ENCODE data around the gene DIS3L2. TPM values are rescaled to one million over a fixed set of nuclear protein-coding genes. Genes with fewer than 3 reads are reported as not detected.
A peak's percentile ranks its signal among the peaks of the same experiment; 100 is the strongest.
"Not testable (repeated sequence)": the region's sequence is repeated elsewhere in the genome, so short reads cannot be mapped to it uniquely, and the experiment has no call there.

DIS3L2 gene
- total RNA-seq, 1 donor from 2014 or later: 24.0 TPM

DNA sequence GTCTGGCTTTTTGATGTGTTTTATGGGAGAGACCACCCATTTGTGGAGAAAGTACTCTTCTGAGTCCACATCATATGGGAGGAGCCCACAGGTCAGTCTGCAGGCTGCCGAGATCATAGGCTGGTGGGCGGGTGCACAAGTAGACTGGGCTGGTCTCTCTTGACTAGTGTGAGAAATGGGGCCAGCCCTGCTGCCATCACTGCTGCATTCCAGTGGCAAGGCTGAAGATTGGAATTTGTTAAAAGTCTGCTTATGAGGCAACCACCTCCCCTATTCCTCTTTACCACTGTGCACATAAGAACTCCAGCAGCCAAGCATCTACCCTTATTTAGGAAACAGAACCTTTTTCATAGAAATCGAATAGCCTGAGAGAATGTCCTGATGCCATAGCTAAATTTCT, 200.7 kb downstream of the DIS3L2 start:
- Mint-ChIP-seq H3K4me1 (ENCODE audit: low read depth, unreplicated experiment) (peaks cover 11% of the 10 kb centered on the region), H3K27ac (ENCODE audit: unreplicated experiment) (peak overlapping the region; percentile 14), H3K27me3 (ENCODE audit: low read depth, unreplicated experiment) (no peaks in the 10 kb centered on the region), H3K36me3 (ENCODE audit: low read depth, unreplicated experiment) (peaks cover 11% of the 10 kb centered on the region), H3K4me3 (ENCODE audit: unreplicated experiment) (no peak overlapping the region), H3K9me3 (ENCODE audit: unreplicated experiment) (peaks cover 2% of the 10 kb centered on the region)
- no peak for FAIRE-seq
- no peaks in the 10 kb centered on the region for H3K36me3 ChIP-seq (ENCODE audit: insufficient read depth, low read length)
- H3K9me3 ChIP-seq (ENCODE audit: insufficient read depth, low read depth, low read length): no peaks in the 10 kb centered on the region
- H3K27ac ChIP-seq (ENCODE audit: low read depth, low read length): no peak overlapping the region
- H4K20me1 ChIP-seq (ENCODE audit: insufficient read depth, low read length): no peaks in the 10 kb centered on the region
- peak; percentile 60 for DNase-seq (ENCODE audit: low read depth)
- no peak overlapping the region for H3K4me2 ChIP-seq (ENCODE audit: low read length)
- no peak overlapping the region for H2AFZ ChIP-seq (ENCODE audit: low read depth, low read length)
- H3K79me2 ChIP-seq (ENCODE audit: insufficient read depth, low read length): no peaks in the 10 kb centered on the region
- no peaks in the 10 kb centered on the region for H3K27me3 ChIP-seq (ENCODE audit: insufficient read depth, low read length)
- H3K4me3 ChIP-seq (ENCODE audit: insufficient read depth, low read depth, low read length): no peak overlapping the region
- no peak overlapping the region for H3K9ac ChIP-seq (ENCODE audit: low read length)
- no peaks in the 10 kb centered on the region for H3K4me1 ChIP-seq (ENCODE audit: insufficient read depth, low read length)
- TF ChIP-seq EZH2 (IDR thresholded peaks at IDR 0.05; ENCODE audit: insufficient read depth, low read length): no peak

DNA sequence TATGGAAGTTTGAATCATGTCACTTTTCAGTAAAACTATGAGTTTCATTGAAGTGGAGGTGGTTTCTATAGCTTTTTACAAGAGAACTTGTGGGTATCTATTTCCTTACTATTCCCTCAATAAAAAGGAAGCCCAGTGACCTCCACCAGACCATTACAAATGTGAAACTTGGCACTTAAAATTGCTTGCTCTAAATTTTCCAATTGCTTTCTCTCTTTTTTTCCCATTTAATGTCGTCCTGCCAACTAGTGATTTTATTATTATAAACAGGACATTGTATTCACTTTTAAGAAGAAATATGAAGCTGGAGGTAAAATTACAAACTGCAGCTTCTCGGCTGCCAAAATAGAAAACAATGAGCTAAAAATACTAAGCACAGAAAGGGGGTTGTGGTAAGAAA, 208.9 kb downstream of the DIS3L2 start:
- no peaks in the 10 kb centered on the region for H3K4me1 Mint-ChIP-seq (ENCODE audit: low read depth, unreplicated experiment)
- TF ChIP-seq CTCF (IDR thresholded peaks at IDR 0.05; ENCODE audit: insufficient read depth, low read depth, low read length) (no peak), EZH2 (IDR thresholded peaks at IDR 0.05; ENCODE audit: insufficient read depth, low read length) (no peak)

GRCh38 chr2:232174662-232175061, 213.1 kb downstream of the DIS3L2 start:
- H3K4me1 Mint-ChIP-seq (ENCODE audit: low read depth, unreplicated experiment): no peaks in the 10 kb centered on the region
- H3K27me3 Mint-ChIP-seq (ENCODE audit: low read depth, unreplicated experiment): no peaks in the 10 kb centered on the region
- H3K36me3 Mint-ChIP-seq (ENCODE audit: low read depth, unreplicated experiment): peaks cover 2% of the 10 kb centered on the region
- Histone ChIP-seq H3K36me3 (ENCODE audit: insufficient read depth, low read length) (no peaks in the 10 kb centered on the region), H2AFZ (ENCODE audit: low read depth, low read length) (no peak overlapping the region), H3K4me2 (ENCODE audit: low read length) (no peak overlapping the region), H3K79me2 (ENCODE audit: insufficient read depth, low read length) (no peaks in the 10 kb centered on the region), H3K9ac (ENCODE audit: low read length) (no peak overlapping the region), H3K27me3 (ENCODE audit: insufficient read depth, low read length) (no peaks in the 10 kb centered on the region), H3K9me3 (ENCODE audit: insufficient read depth, low read depth, low read length) (no peaks in the 10 kb centered on the region), H3K4me1 (ENCODE audit: insufficient read depth, low read length) (no peaks in the 10 kb centered on the region), H4K20me1 (ENCODE audit: insufficient read depth, low read length) (no peaks in the 10 kb centered on the region), H3K4me3 (ENCODE audit: insufficient read depth, low read depth, low read length) (no peak overlapping the region), H3K27ac (ENCODE audit: low read depth, low read length) (no peak overlapping the region)
- DNase-seq (ENCODE audit: low read depth) (no peak), FAIRE-seq (no peak)
- TF ChIP-seq CTCF (IDR thresholded peaks at IDR 0.05; ENCODE audit: insufficient read depth, low read depth, low read length) (no peak), EZH2 (IDR thresholded peaks at IDR 0.05; ENCODE audit: insufficient read depth, low read length) (no peak)
- no peak overlapping the region for H3K4me3 Mint-ChIP-seq (ENCODE audit: unreplicated experiment)
- no peak overlapping the region for H3K27ac Mint-ChIP-seq (ENCODE audit: unreplicated experiment)
- H3K9me3 Mint-ChIP-seq (ENCODE audit: unreplicated experiment): peaks cover 2% of the 10 kb centered on the region

More for the DNA sequence above, 208.9 kb downstream of the DIS3L2 start:
- Histone ChIP-seq H3K27ac (ENCODE audit: low read depth, low read length) (no peak overlapping the region), H3K9ac (ENCODE audit: low read length) (no peak overlapping the region), H3K9me3 (ENCODE audit: insufficient read depth, low read depth, low read length) (no peaks in the 10 kb centered on the region), H3K4me1 (ENCODE audit: insufficient read depth, low read length) (no peaks in the 10 kb centered on the region), H4K20me1 (ENCODE audit: insufficient read depth, low read length) (no peaks in the 10 kb centered on the region), H3K4me3 (ENCODE audit: insufficient read depth, low read depth, low read length) (no peak overlapping the region), H3K27me3 (ENCODE audit: insufficient read depth, low read length) (no peaks in the 10 kb centered on the region), H2AFZ (ENCODE audit: low read depth, low read length) (no peak overlapping the region), H3K4me2 (ENCODE audit: low read length) (no peak overlapping the region), H3K79me2 (ENCODE audit: insufficient read depth, low read length) (no peaks in the 10 kb centered on the region), H3K36me3 (ENCODE audit: insufficient read depth, low read length) (no peaks in the 10 kb centered on the region)
- no peak overlapping the region for H3K27ac Mint-ChIP-seq (ENCODE audit: unreplicated experiment)
- no peaks in the 10 kb centered on the region for H3K9me3 Mint-ChIP-seq (ENCODE audit: unreplicated experiment)
- no peak overlapping the region for H3K4me3 Mint-ChIP-seq (ENCODE audit: unreplicated experiment)
- no peaks in the 10 kb centered on the region for H3K27me3 Mint-ChIP-seq (ENCODE audit: low read depth, unreplicated experiment)
- DNase-seq (ENCODE audit: low read depth): no peak
- H3K36me3 Mint-ChIP-seq (ENCODE audit: low read depth, unreplicated experiment): no peaks in the 10 kb centered on the region
- FAIRE-seq: no peak

GRCh38 chr2:232176587-232176986, 215.1 kb downstream of the DIS3L2 start:
- H3K4me1 Mint-ChIP-seq (ENCODE audit: low read depth, unreplicated experiment); H3K36me3 Mint-ChIP-seq (ENCODE audit: low read depth, unreplicated experiment); H3K79me2 ChIP-seq (ENCODE audit: insufficient read depth, low read length); H3K27ac Mint-ChIP-seq (ENCODE audit: unreplicated experiment); H3K9ac ChIP-seq (ENCODE audit: low read length); H4K20me1 ChIP-seq (ENCODE audit: insufficient read depth, low read length); DNase-seq (ENCODE audit: low read depth); H3K4me2 ChIP-seq (ENCODE audit: low read length); H3K27me3 ChIP-seq (ENCODE audit: insufficient read depth, low read length); H3K4me3 Mint-ChIP-seq (ENCODE audit: unreplicated experiment); H2AFZ ChIP-seq (ENCODE audit: low read depth, low read length); H3K4me3 ChIP-seq (ENCODE audit: insufficient read depth, low read depth, low read length); H3K9me3 ChIP-seq (ENCODE audit: insufficient read depth, low read depth, low read length); H3K27ac ChIP-seq (ENCODE audit: low read depth, low read length); H3K36me3 ChIP-seq (ENCODE audit: insufficient read depth, low read length); H3K27me3 Mint-ChIP-seq (ENCODE audit: low read depth, unreplicated experiment); H3K4me1 ChIP-seq (ENCODE audit: insufficient read depth, low read length); H3K9me3 Mint-ChIP-seq (ENCODE audit: unreplicated experiment); FAIRE-seq: not testable (repeated sequence)
